Nephron (organoid): ENCODE measurements around the gene ZFC3H1.

Experiments used
- H3K27ac Mint-ChIP-seq, 3 experiments: 2 replicates each; pipeline ENCODE4 v1.8.0; 2020; ENCODE audit warnings: mixed read lengths in 3 of 3, mild to moderate bottlenecking in 2 of 3, moderate library complexity in 1 of 3
- H3K27me3 Mint-ChIP-seq: 2 replicates; pipeline ENCODE4 v1.8.0; 2021; ENCODE audit warnings: low read depth, mild to moderate bottlenecking, moderate library complexity, mixed read lengths
- H3K36me3 Mint-ChIP-seq: 2 replicates; pipeline ENCODE4 v1.8.0; 2020; ENCODE audit warnings: low read depth, mixed read lengths
- H3K4me1 Mint-ChIP-seq: 2 replicates; pipeline ENCODE4 v1.8.0; 2020; ENCODE audit warnings: mixed read lengths
- H3K4me3 Mint-ChIP-seq, 3 experiments: 2 replicates each; pipeline ENCODE4 v1.8.0; 2020; ENCODE audit warnings: mild to moderate bottlenecking in 3 of 3, mixed read lengths in 3 of 3, moderate library complexity in 2 of 3
- H3K9me3 Mint-ChIP-seq: 2 replicates; pipeline ENCODE4 v1.8.0; 2020; ENCODE audit warnings: mixed read lengths
- TF ChIP-seq, protein P1 (sequence below), 3 experiments: fragments of 200-600 bp; sonication (generic); IDR thresholded peaks; one replicate each; pipeline ENCODE4 v1.5.0; 2021; ENCODE audit warnings: antibody characterized with exemption in 3 of 3; ENCODE audit not compliant: unreplicated experiment in 3 of 3

Gene ZFC3H1

DNA sequence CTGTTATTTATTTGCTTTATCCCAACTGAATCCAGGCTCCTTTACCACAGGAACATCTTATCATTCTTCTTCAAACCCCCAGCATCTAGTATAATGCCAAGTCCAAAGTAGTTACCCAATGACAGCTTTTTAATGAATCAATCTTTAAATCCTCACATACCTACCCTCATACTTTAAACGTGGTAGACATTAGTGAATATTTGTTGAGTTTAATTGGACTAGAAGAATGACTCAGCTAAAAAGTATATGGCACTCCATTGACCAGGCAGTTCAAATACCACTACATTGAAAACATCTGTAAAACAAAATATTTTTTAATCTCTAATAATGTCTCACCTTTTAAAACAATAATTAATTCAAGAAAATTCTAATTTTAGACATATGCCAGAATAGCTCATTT lies 98.1 kb downstream of the ZFC3H1 start:
- no peak overlapping the region for H3K4me3 Mint-ChIP-seq
- H3K4me1 Mint-ChIP-seq = no peaks in the 10 kb centered on the region

DNA sequence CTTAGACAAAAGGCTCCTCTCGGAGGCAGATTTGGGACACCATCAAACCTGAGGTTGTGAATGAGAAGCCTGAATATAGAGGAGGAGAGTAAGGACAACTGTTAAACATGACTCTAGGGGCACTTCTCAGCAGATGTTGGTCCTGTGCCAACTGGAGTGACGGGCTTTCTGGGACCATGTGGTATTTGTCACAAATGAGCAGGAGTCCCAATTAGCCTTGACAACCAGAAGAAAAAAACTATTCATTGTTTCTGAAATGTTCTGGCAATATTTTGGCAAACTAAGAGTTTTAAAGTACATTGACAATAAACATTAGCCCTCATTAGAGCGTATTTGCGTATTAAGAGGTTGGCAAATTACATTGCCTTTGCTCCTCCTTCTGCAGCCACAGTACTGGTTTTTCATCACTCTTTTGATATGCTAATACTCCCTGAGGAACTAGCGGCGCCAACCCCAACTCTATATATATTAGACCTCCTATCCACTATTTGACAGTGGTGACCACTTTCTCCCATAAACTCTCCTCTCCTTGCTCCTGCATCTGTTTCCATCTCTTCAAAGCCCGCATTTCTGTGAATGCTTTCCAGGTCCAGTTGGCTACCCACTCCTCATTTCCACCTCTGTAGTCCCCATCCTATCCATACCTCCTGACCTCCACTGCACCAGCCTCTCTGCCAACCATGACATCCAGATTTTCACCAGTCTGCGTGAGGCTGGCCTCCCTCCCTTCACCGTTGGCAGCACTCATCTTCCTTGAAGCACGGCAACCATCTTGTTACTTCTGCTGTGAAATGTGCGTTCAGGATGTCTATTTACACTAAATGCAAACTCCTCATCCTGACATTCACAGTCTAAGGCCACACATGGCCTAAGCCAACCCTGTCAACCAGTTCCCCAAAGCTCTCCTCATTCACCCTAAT lies 100.7 kb downstream of the ZFC3H1 start:
- H3K27ac Mint-ChIP-seq = no peak overlapping the region
- no peak overlapping the region for H3K4me3 Mint-ChIP-seq
- peaks cover 15% of the 10 kb centered on the region for H3K27me3 Mint-ChIP-seq
- TF ChIP-seq, protein P1, sequence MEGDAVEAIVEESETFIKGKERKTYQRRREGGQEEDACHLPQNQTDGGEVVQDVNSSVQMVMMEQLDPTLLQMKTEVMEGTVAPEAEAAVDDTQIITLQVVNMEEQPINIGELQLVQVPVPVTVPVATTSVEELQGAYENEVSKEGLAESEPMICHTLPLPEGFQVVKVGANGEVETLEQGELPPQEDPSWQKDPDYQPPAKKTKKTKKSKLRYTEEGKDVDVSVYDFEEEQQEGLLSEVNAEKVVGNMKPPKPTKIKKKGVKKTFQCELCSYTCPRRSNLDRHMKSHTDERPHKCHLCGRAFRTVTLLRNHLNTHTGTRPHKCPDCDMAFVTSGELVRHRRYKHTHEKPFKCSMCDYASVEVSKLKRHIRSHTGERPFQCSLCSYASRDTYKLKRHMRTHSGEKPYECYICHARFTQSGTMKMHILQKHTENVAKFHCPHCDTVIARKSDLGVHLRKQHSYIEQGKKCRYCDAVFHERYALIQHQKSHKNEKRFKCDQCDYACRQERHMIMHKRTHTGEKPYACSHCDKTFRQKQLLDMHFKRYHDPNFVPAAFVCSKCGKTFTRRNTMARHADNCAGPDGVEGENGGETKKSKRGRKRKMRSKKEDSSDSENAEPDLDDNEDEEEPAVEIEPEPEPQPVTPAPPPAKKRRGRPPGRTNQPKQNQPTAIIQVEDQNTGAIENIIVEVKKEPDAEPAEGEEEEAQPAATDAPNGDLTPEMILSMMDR (IDR thresholded peaks at IDR 0.05; ENCODE audit: unreplicated experiment in 3 of 3) = no peak
- H3K36me3 Mint-ChIP-seq = peaks cover 21% of the 10 kb centered on the region
- H3K9me3 Mint-ChIP-seq = no peaks in the 10 kb centered on the region
- no peaks in the 10 kb centered on the region for H3K4me1 Mint-ChIP-seq

More for the DNA sequence above, 98.1 kb downstream of the ZFC3H1 start:
- H3K27me3 Mint-ChIP-seq = peaks cover 28% of the 10 kb centered on the region
- H3K36me3 Mint-ChIP-seq = peaks cover 40% of the 10 kb centered on the region
- H3K27ac Mint-ChIP-seq = no peak overlapping the region
- TF ChIP-seq, protein P1 (IDR thresholded peaks at IDR 0.05; ENCODE audit: unreplicated experiment in 3 of 3) = no peak
- no peaks in the 10 kb centered on the region for H3K9me3 Mint-ChIP-seq
